SK-N-SH (cell line): Measurements from ENCODE around the gene GPD2. TPM values are rescaled to one million over a fixed set of nuclear protein-coding genes. Genes with fewer than 3 reads are reported as not detected.

Experiments used
- CTCF ChIA-PET: fragments of 300-600, 350-600 bp; formaldehyde crosslinking; extraction: SDS; loops from one replicate; lab custom pipeline; 2021; lab: Yijun Ruan, JAX
- POLR2A ChIA-PET: fragments of 350-600 bp; sonication (Branson Sonifier 250); formaldehyde crosslinking; extraction: SDS; loops from one replicate; lab custom pipeline; 2020; ENCODE audit warnings: antibody characterized with exemption, inconsistent platforms; lab: Yijun Ruan, JAX
- DNase-seq: peaks from one replicate; pipeline ENCODE4 v3.0.0; 2012
- H2AFZ ChIP-seq: fragments of 200-600 bp; sonication (generic); 2 replicates; pipeline ENCODE4 v1.8.1; 2016; ENCODE audit warnings: antibody characterized with exemption, mild to moderate bottlenecking, low read depth
- H3F3A ChIP-seq: fragments of 200-600 bp; sonication (generic); replicated peaks from 2 replicates; pipeline ENCODE3; 2016; ENCODE audit warnings: antibody characterized with exemption, mild to moderate bottlenecking; ENCODE audit not compliant: insufficient read depth
- H3K27ac ChIP-seq, 2 experiments: fragments of 200-500 bp in 1 of 2; fragments of 200-600 bp in 1 of 2; sonication (Bioruptor generic) in 1 of 2; sonication (generic), shearing (Covaris generic) in 1 of 2; 2 replicates each; pipeline versions ENCODE4 v1.5.1 to v1.6.1; 2014 to 2016; ENCODE audit warnings: low read depth in 2 of 2, inconsistent platforms in 1 of 2, low read length in 1 of 2, mild to moderate bottlenecking in 1 of 2, mixed read lengths in 1 of 2
- H3K27me3 ChIP-seq: fragments of 200-600 bp; sonication (generic), shearing (Covaris generic); 2 replicates; pipeline ENCODE4 v1.6.1; 2016; ENCODE audit warnings: mixed run types; ENCODE audit not compliant: insufficient read depth
- H3K36me3 ChIP-seq, 2 experiments: fragments of 200-500 bp in 1 of 2; fragments of 200-600 bp in 1 of 2; sonication (Bioruptor generic) in 1 of 2; sonication (generic) in 1 of 2; replicated peaks in 1 of 2; 2 replicates each; pipeline versions ENCODE3 to v1.5.1; 2014 to 2016; ENCODE audit warnings: low read length in 1 of 2, mild to moderate bottlenecking in 1 of 2; ENCODE audit not compliant: insufficient read depth in 2 of 2, control insufficient read depth in 1 of 2
- H3K4me1 ChIP-seq, 2 experiments: fragments of 200-500 bp in 1 of 2; fragments of 200-600 bp in 1 of 2; sonication (Bioruptor generic) in 1 of 2; sonication (generic), shearing (Covaris generic) in 1 of 2; 2 replicates each; pipeline versions ENCODE4 v1.5.1 to v1.6.1; 2014 to 2016; ENCODE audit warnings: low read depth in 1 of 2, low read length in 1 of 2, mixed run types in 1 of 2; ENCODE audit not compliant: insufficient read depth in 2 of 2, control insufficient read depth in 1 of 2
- H3K4me2 ChIP-seq: fragments of 200-600 bp; sonication (generic), shearing (Covaris generic); 2 replicates; pipeline ENCODE4 v1.6.1; 2017; ENCODE audit warnings: mixed run types
- H3K4me3 ChIP-seq, 2 experiments: fragments of 200-500 bp in 1 of 2; fragments of 200-600 bp in 1 of 2; sonication (Bioruptor generic) in 1 of 2; sonication (generic), shearing (Covaris generic) in 1 of 2; 2 replicates each; pipeline versions ENCODE4 v1.5.1 to v1.8.1; 2014 to 2016; ENCODE audit warnings: low read depth in 2 of 2, inconsistent platforms in 1 of 2, low read length in 1 of 2, mild to moderate bottlenecking in 1 of 2, mixed read lengths in 1 of 2, moderate library complexity in 1 of 2
- H3K79me2 ChIP-seq: fragments of 200-600 bp; sonication (generic); 2 replicates; pipeline ENCODE4 v1.8.1; 2017; ENCODE audit warnings: mild to moderate bottlenecking; ENCODE audit not compliant: insufficient read depth
- H3K9ac ChIP-seq: fragments of 200-600 bp; sonication (generic); 2 replicates; pipeline ENCODE4 v1.6.1; 2017; ENCODE audit warnings: mixed run types
- H3K9me2 ChIP-seq: fragments of 200-600 bp; sonication (generic); 2 replicates; pipeline ENCODE4 v1.6.1; 2017; ENCODE audit warnings: mixed run types
- H3K9me3 ChIP-seq: fragments of 200-600 bp; sonication (generic); 2 replicates; pipeline ENCODE4 v1.6.1; 2017; ENCODE audit warnings: mixed run types, mild to moderate bottlenecking, moderate library complexity
- H4K20me1 ChIP-seq: fragments of 200-600 bp; sonication (generic); 2 replicates; pipeline ENCODE4 v1.6.1; 2017; ENCODE audit warnings: mild to moderate bottlenecking, mixed run types; ENCODE audit not compliant: insufficient read depth
- FOSL2 ChIP-seq: IDR thresholded peaks from 2 replicates; pipeline ENCODE4 v1.4.0; 2012; ENCODE audit warnings: low read depth, mild to moderate bottlenecking, moderate library complexity, borderline replicate concordance
- GATA2 ChIP-seq: sonication (generic); formaldehyde crosslinking; IDR thresholded peaks from 2 replicates; pipeline ENCODE4 v1.5.0; 2020; ENCODE audit warnings: mild to moderate bottlenecking, missing genetic modification reagents
- POLR2AphosphoS5 ChIP-seq: IDR thresholded peaks from 2 replicates; pipeline ENCODE4 v1.6.1; 2012; ENCODE audit warnings: low read depth, low read length
- RCOR1 ChIP-seq: fragments of 150-350 bp; IDR thresholded peaks from 2 replicates; pipeline ENCODE4 v1.6.1; 2017; ENCODE audit warnings: antibody characterized with exemption, low read length
- RFX5 ChIP-seq: IDR thresholded peaks from 2 replicates; pipeline ENCODE4 v1.6.1; 2012; ENCODE audit warnings: mild to moderate bottlenecking, improper control_type of control experiment, low read length
- TEAD4 ChIP-seq: IDR thresholded peaks from 2 replicates; pipeline ENCODE4 v1.4.0; 2012; ENCODE audit warnings: mild to moderate bottlenecking, borderline replicate concordance; ENCODE audit not compliant: insufficient read depth
- WGBS: methylation state at CpG from one replicate; pipeline ENCODE4 v1.1.6; 2017; ENCODE audit warnings: low lambda C conversion rate; 5-methylcytosine and 5-hydroxymethylcytosine counted together
- polyA plus RNA-seq, 3 experiments: library from polyadenylated mRNA; depleted of rRNA; stranded (reverse); fragments of >200 nt; gene quantifications; 2 replicates each; pipeline ENCODE4 v1.2.3, GENCODE V29; 2012
- TF ChIP-seq, protein P1 (sequence below): fragments of 150-350 bp; IDR thresholded peaks from 2 replicates; pipeline ENCODE4 v1.6.1; 2016; ENCODE audit warnings: mild to moderate bottlenecking, low read depth, low read length
- TF ChIP-seq, protein P2 (sequence below): fragments of 200-600 bp; sonication (generic); IDR thresholded peaks from 2 replicates; pipeline ENCODE4 v1.6.1; 2017; ENCODE audit warnings: antibody characterized with exemption, mild to moderate bottlenecking, moderate library complexity

Gene GPD2
- polyA plus RNA-seq, 1 of the 3 experiments (the other 2 are of a cell fraction): 4.8 TPM

DNA sequence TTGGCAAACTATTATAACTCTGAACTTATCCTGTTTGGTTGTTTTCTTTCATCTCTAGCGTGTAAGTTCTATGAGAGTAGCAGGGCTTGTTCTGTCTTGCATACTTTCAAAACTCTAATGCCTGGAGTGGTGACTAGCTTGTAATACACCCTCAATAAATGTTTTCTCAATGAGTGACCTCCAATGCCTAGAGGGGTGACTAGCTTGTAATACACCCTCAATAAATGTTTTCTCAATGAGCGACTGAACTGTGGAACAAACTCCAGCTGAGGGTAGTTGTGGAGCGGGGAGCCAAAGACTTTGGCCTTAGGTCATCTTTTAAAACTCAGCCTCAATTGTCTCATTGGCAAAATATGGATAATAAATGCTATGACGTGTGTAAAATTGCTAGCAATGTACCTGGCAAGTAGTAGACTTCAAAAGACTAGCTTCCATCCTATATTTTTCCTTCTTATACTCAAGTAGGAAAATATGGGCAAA is 1.8 kb downstream of the GPD2 start (continued):
- TF ChIP-seq, protein P1, sequence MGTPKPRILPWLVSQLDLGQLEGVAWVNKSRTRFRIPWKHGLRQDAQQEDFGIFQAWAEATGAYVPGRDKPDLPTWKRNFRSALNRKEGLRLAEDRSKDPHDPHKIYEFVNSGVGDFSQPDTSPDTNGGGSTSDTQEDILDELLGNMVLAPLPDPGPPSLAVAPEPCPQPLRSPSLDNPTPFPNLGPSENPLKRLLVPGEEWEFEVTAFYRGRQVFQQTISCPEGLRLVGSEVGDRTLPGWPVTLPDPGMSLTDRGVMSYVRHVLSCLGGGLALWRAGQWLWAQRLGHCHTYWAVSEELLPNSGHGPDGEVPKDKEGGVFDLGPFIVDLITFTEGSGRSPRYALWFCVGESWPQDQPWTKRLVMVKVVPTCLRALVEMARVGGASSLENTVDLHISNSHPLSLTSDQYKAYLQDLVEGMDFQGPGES: no peak
- TF ChIP-seq, protein P2, sequence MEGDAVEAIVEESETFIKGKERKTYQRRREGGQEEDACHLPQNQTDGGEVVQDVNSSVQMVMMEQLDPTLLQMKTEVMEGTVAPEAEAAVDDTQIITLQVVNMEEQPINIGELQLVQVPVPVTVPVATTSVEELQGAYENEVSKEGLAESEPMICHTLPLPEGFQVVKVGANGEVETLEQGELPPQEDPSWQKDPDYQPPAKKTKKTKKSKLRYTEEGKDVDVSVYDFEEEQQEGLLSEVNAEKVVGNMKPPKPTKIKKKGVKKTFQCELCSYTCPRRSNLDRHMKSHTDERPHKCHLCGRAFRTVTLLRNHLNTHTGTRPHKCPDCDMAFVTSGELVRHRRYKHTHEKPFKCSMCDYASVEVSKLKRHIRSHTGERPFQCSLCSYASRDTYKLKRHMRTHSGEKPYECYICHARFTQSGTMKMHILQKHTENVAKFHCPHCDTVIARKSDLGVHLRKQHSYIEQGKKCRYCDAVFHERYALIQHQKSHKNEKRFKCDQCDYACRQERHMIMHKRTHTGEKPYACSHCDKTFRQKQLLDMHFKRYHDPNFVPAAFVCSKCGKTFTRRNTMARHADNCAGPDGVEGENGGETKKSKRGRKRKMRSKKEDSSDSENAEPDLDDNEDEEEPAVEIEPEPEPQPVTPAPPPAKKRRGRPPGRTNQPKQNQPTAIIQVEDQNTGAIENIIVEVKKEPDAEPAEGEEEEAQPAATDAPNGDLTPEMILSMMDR: no peak
- no peak for TF ChIP-seq GATA2

DNA sequence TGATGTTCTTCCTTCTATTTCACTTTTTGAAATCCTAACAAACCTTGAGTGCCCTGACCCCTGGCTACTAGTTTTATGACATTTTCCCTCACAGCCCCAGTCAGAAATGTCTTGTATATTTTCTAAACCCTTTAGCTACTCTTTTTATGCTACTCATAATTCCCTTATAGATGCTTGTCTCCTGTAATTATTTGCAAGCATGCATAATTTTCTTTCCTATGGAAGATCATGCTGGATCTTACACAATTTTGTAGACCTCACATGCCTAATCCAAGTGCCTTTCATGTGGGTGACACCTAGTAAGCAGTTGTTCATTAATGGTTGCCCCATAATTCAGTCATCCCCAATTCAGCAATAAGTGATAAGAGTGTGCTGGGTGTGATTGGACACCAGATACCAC is 6.9 kb downstream of the GPD2 start:
- ChIA-PET POLR2A (no interaction called here), CTCF (no interaction called here)
- no peak overlapping the region for H3K4me2 ChIP-seq
- H4K20me1 ChIP-seq: no peaks in the 10 kb centered on the region
- no peaks in the 10 kb centered on the region for H3K9me3 ChIP-seq
- no peak overlapping the region for H2AFZ ChIP-seq
- H3K79me2 ChIP-seq: 0 out of 2 replicates have a peak, but pooled peaks cover 3% of the 10 kb centered on the region
- no peak for DNase-seq
- no peak overlapping the region for H3K4me3 ChIP-seq
- TF ChIP-seq POLR2AphosphoS5: no peak
- no peaks in the 10 kb centered on the region for H3K36me3 ChIP-seq
- H3F3A ChIP-seq: no peaks in the 10 kb centered on the region
- H3K9ac ChIP-seq: no peak overlapping the region
- H3K4me1 ChIP-seq: no peaks in the 10 kb centered on the region
- H3K9me2 ChIP-seq: no peaks in the 10 kb centered on the region
- no peak overlapping the region for H3K27ac ChIP-seq
- no peaks in the 10 kb centered on the region for H3K27me3 ChIP-seq

DNA sequence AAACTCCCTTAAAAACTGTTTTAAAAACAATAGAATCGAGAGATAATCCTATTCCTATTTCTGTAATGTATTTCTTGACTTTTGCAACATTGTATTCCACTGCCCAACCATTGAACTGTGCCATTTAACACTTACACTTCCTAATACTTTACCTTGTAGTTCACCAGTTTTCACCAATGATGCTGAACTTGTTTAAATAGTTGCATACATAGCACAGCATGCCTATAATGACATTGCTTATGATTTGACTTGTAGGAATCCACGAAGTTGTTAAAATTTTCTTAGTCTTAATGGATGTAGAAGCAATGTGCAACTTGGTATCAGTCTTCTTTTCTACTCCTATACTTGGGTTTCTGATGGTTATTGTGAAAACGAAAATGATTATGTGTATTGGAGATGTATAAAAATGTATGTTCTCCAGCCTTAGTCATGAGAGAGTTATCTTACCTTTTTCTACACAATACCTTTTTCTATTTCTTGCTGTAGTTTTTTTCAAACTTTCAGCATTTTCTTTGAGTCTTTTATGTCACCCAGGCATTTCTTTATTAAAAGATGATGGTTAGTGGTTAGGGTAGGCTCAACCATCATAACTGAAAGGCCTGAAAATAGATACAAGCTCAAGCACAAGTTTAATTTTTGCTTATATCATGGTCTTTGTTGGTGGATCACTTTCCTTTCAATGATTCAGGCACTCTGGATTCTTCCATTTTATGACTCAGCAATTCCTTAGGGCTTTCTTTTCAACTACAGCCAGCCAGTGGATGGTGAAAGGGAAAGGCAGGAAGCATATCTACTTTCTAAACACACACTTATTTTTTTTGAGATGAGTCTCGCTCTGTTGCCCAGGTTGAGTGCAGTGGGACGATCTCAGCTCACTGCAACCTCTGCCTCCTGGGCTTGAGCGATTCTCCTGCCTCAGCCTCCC is 9.4 kb downstream of the GPD2 start:
- POLR2A ChIA-PET: no interaction called here
- WGBS: 94% methylated on average over 6 of the region's 6 CpGs
- no peak for TF ChIP-seq RFX5
- TF ChIP-seq TEAD4: no peak
- peak; percentile 46; the same call in 1 of the 2 replicates for TF ChIP-seq FOSL2
- no peak for TF ChIP-seq RCOR1
- H3K9me2 ChIP-seq: no peaks in the 10 kb centered on the region
- no peak overlapping the region for H3K4me3 ChIP-seq
- no peaks in the 10 kb centered on the region for H3K9me3 ChIP-seq
- no peak overlapping the region for H3K4me2 ChIP-seq
- no peaks in the 10 kb centered on the region for H3K36me3 ChIP-seq
- no peak overlapping the region for H2AFZ ChIP-seq
- H3K27me3 ChIP-seq: no peaks in the 10 kb centered on the region
- H3K27ac ChIP-seq: peak overlapping the region in 1 of 2 experiments; percentile 48; a peak in 2 of 4 replicates
- no peaks in the 10 kb centered on the region for H4K20me1 ChIP-seq
- H3K79me2 ChIP-seq: no peaks in the 10 kb centered on the region
- CTCF ChIA-PET: no interaction called here
- no peaks in the 10 kb centered on the region for H3K4me1 ChIP-seq
- H3K9ac ChIP-seq: no peak overlapping the region
- H3F3A ChIP-seq: no peaks in the 10 kb centered on the region
- DNase-seq: no peak
